Adrenal gland (tissue), 12 donors: Measurements from ENCODE around the gene ABL1. TPM values are rescaled to one million over a fixed set of nuclear protein-coding genes. Genes with fewer than 3 reads are reported as not detected.

Experiments used
- DNase-seq, 7 donors: peaks; one replicate each; pipeline ENCODE4 v3.0.0-alpha.2; 2019 to 2020
- H3K27ac ChIP-seq, 5 donors: fragments of 200-600 bp; sonication (generic) in 4 of 5; 1 replicate in 3 of 5; 2 replicates in 2 of 5; pipeline versions ENCODE4 v1.5.1 to v1.8.0; 2016 to 2020; ENCODE audit warnings: mild to moderate bottlenecking in 1 of 5
- H3K27me3 ChIP-seq: fragments of 200-600 bp; 2 replicates; pipeline ENCODE4 v1.8.0; 2021
- H3K36me3 ChIP-seq, 2 donors: fragments of 200-600 bp; replicated peaks in 1 of 2; 1 replicate in 1 of 2; 2 replicates in 1 of 2; pipeline versions ENCODE4 v1.5.1 to v1.8.0; 2018 to 2022
- H3K4me1 ChIP-seq, 2 donors: fragments of 200-600 bp; replicated peaks in 1 of 2; 1 replicate in 1 of 2; 2 replicates in 1 of 2; pipeline versions ENCODE4 v1.5.1 to v1.8.0; 2018 to 2021
- H3K4me3 ChIP-seq, 4 donors: fragments of 200-600 bp; sonication (generic) in 3 of 4; one replicate each; pipeline ENCODE4 v1.5.1; 2016 to 2018
- H3K9me3 ChIP-seq, 3 donors: fragments of 200-600 bp; sonication (generic) in 1 of 3; replicated peaks in 1 of 3; 1 replicate in 2 of 3; 2 replicates in 1 of 3; pipeline versions ENCODE4 v1.5.1 to v1.8.0; 2016 to 2021
- POLR2A ChIP-seq, 2 donors: fragments of 450-650 bp; IDR thresholded peaks; one replicate each; pipeline ENCODE4 v1.6.1; 2017; ENCODE audit warnings: antibody characterized with exemption in 2 of 2, mild to moderate bottlenecking in 2 of 2, moderate library complexity in 1 of 2
- WGBS, 4 donors: extraction: QIAGEN DNeasy Blood & Tissue Kit in 2 of 4; methylation state at CpG; one replicate each; pipeline versions ENCODE4 v1.1.5 to v1.1.7; 2013 to 2017; 5-methylcytosine and 5-hydroxymethylcytosine counted together
- intact Hi-C, 2 donors: fragments of 100-400 bp; cut with DNase I; formaldehyde crosslinking; loops; one replicate each; pipeline versions ENCODE4 v1.14.1 to v1.15.0; 2022 to 2023
- polyA plus RNA-seq, 3 donors: library from polyadenylated mRNA; stranded (reverse); fragments of 200-250 nt in 2 of 3; fragments of 350-450 nt in 1 of 3; fragmentation: Illumina TruSeq in 1 of 3; extraction: RNeasy Lipid Tissue Mini Kit (QIAGEN cat#74804) in 1 of 3; gene quantifications; one replicate each; pipeline ENCODE4 v1.2.3, GENCODE V29; 2013 to 2014
- total RNA-seq, 9 donors: library from RNA; depleted of rRNA in 4 of 9; stranded (reverse); fragments of >200 nt in 4 of 9; fragments of 120-200 nt in 1 of 9; fragmentation: NEBNext Ultra II Directional in 1 of 9; extraction: Animal tissue kit (Norgen Biotek cat#: 25700) in 1 of 9; gene quantifications; one replicate each; pipeline versions ENCODE4 v1.1.0 to v1.2.4, GENCODE V29; 2013 to 2023
- TF ChIP-seq, protein P1 (sequence below), 6 experiments: fragments of 450-650 bp in 4 of 6; fragments of 200-600 bp in 2 of 6; sonication (generic) in 1 of 6; IDR thresholded peaks; 1 replicate in 5 of 6; 2 replicates in 1 of 6; pipeline versions ENCODE4 v1.5.1 to v1.8.0; 2016 to 2021; ENCODE audit warnings: antibody characterized with exemption in 6 of 6, mild to moderate bottlenecking in 2 of 6, moderate library complexity in 1 of 6
- donor health status: healthy with polysubstance abuse.
- donor health status: Bipolar disorder and iron deficiency.
- donor health status: DM: yes; HTN: yes; CAD: no.
- donor health status: DM: no; HTN: no; CAD: no.
- donor health status: DM: no; HTN: no; CAD: no.
- donor health status: DM: yes; HTN: yes; CAD: no.

The ABL1 gene
- total and polyA plus RNA-seq, 12 donors = 27.2 to 83.2 (median 45.7) TPM

DNA sequence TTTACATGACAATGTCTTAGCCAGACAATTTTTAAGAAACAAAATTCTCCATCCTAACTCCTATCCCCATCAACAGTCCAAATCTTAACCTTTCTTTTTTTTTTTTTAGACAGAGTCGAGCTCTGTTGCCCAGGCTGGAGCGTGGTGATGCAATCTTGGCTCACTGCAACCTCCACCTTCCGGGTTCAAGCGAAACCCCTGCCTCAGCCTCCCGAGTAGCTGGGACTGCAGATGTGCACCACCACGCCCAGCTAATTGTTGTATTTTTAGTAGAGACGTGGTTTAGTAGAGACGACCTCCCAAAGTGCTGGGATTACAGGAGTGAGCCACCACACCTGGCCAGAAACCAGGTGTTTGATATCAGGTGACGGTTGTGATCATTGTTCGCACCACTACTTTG is 10.2 kb downstream of the ABL1 start:
- Histone ChIP-seq H3K27me3 (no peaks in the 10 kb centered on the region), H3K9me3 (no peaks in the 10 kb centered on the region), H3K27ac (peak overlapping the region in 4 of 5 donors; percentile 82 to 94 (median 92)), H3K4me1 (peaks cover 32 to 52% of the 10 kb centered on the region in 2 donors), H3K4me3 (no peak overlapping the region), H3K36me3 (no peaks in the 10 kb centered on the region)
- peak in 1 of 7 donors; percentile 46 for DNase-seq
- intact Hi-C loops = no loop called here
- 68 to 75% (median 73%) methylated on average over 10 of the region's 10 CpGs for WGBS, 4 donors
- TF ChIP-seq POLR2A (IDR thresholded peaks at IDR 0.05) = no peak
- TF ChIP-seq, protein P1, sequence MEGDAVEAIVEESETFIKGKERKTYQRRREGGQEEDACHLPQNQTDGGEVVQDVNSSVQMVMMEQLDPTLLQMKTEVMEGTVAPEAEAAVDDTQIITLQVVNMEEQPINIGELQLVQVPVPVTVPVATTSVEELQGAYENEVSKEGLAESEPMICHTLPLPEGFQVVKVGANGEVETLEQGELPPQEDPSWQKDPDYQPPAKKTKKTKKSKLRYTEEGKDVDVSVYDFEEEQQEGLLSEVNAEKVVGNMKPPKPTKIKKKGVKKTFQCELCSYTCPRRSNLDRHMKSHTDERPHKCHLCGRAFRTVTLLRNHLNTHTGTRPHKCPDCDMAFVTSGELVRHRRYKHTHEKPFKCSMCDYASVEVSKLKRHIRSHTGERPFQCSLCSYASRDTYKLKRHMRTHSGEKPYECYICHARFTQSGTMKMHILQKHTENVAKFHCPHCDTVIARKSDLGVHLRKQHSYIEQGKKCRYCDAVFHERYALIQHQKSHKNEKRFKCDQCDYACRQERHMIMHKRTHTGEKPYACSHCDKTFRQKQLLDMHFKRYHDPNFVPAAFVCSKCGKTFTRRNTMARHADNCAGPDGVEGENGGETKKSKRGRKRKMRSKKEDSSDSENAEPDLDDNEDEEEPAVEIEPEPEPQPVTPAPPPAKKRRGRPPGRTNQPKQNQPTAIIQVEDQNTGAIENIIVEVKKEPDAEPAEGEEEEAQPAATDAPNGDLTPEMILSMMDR (IDR thresholded peaks at IDR 0.05) = no peak

DNA sequence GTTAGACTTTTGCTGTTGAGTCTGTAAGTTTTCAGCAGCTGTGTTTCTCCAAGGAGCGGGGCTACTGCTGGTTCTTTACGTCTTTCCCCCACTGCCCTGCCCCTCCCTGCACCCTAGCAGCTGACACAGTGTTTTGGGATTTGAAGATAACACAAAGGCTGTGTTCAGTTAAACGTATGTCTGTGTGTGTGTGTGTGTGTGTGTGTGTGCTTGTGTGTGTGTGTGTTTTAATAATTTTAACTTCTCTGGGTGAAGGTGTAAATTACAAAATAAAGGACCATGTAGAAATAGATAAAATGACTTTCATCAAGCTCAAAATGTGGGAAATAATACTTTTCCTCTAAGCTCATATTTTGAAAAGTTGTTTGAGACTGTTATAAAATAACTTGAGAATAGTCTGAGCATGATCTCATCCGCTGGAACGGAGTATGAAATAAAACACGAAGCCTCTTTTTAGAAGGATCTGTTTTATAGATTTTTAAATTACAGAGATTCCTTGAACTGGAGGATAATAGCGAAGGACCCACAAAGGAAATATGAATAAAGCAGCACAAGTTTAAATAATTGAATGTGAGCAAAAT is 10.9 kb downstream of the ABL1 start:
- peaks cover 32 to 51% of the 10 kb centered on the region in 2 donors for H3K4me1 ChIP-seq
- intact Hi-C loops = no loop called here
- H3K27me3 ChIP-seq = no peaks in the 10 kb centered on the region
- TF ChIP-seq, protein P1 (IDR thresholded peaks at IDR 0.05) = no peak
- no peak for TF ChIP-seq POLR2A (IDR thresholded peaks at IDR 0.05)
- peak overlapping the region in 1 of 4 donors; percentile 37 for H3K4me3 ChIP-seq
- no peaks in the 10 kb centered on the region for H3K9me3 ChIP-seq
- peak in 2 of 7 donors; percentile 44 to 55 for DNase-seq
- WGBS, 4 donors = 27 to 30% (median 29%) methylated on average over 7 of the region's 7 CpGs
- no peaks in the 10 kb centered on the region for H3K36me3 ChIP-seq
- H3K27ac ChIP-seq = peak overlapping the region; percentile 76 to 94 (median 90)

- Histone ChIP-seq H3K9me3 (no peaks in the 10 kb centered on the region), H3K27ac (peak overlapping the region; percentile 76 to 94 (median 90)), H3K4me1 (peaks cover 32 to 51% of the 10 kb centered on the region in 2 donors), H3K4me3 (peak overlapping the region in 1 of 4 donors; percentile 37), H3K36me3 (no peaks in the 10 kb centered on the region), H3K27me3 (no peaks in the 10 kb centered on the region)
- 12 to 20% (median 19%) methylated on average over 9 to 12 of the region's 12 CpGs for WGBS, 4 donors
- intact Hi-C loops = no loop called here
- DNase-seq = peak; percentile 68 to 89 (median 85)
- TF ChIP-seq, protein P1 (IDR thresholded peaks at IDR 0.05) = no peak
- no peak for TF ChIP-seq POLR2A (IDR thresholded peaks at IDR 0.05)
These were observed 11.6 kb downstream of the ABL1 start for GRCh38 chr9:130846487-130847305.
